ENCODE measurements around the gene PPP1R18. TPM values are rescaled to one million over a fixed set of nuclear protein-coding genes. Genes with fewer than 3 reads are reported as not detected.

The PPP1R18 gene
- total RNA-seq, 1 donor from 2014 or later, result 156 TPM

DNA sequence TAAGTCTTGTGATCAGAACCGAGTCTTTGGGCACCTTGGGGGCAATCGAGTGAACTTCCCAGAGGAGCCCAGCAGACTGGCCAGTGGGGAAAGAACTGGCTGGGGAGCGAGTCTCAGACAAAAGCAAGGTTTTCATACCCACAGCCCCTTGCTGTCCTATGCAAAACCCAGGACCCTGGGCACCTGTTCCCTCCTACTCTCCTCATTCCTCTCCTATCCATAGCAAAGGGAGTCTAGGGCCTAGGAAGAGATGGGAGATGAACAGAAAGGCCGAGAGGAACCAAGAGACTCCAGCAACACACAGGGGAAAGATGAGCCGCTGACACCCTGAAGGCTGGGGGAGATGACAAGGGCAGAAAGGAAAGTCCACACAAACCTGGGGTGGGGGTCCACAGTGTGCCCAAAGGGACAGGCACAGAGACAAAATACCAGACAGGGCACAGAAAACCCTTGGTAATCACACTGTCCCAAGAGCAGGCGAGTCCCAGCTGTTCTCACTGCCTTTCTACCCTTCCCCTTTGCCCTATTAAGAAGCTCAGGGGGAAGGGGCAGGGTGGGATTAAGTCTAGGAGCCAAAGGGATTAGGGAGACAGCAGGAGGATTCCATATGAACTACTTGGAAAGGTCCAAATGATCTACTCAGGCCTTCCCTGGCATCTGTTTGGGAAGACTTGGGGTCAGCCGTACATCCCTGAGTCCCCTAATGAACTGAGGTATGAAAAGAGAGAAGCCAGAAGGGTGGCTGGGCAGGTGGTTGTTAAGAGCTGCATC is 6.5 kb downstream of the PPP1R18 start:
- FAIRE-seq (no peak), DNase-seq (ENCODE audit: low read depth) (no peak)
- Histone ChIP-seq H4K20me1 (ENCODE audit: insufficient read depth, low read length) (peaks cover 87% of the 10 kb centered on the region), H3K27me3 (ENCODE audit: insufficient read depth, low read length) (no peaks in the 10 kb centered on the region), H2AFZ (ENCODE audit: low read depth, low read length) (no peak overlapping the region), H3K36me3 (ENCODE audit: insufficient read depth, low read length) (peaks cover 37% of the 10 kb centered on the region), H3K9me3 (ENCODE audit: insufficient read depth, low read depth, low read length) (no peaks in the 10 kb centered on the region), H3K27ac (ENCODE audit: low read depth, low read length) (peak overlapping the region; percentile 8), H3K4me2 (ENCODE audit: low read length) (peak overlapping the region; percentile 100), H3K4me3 (ENCODE audit: insufficient read depth, low read depth, low read length) (peak overlapping the region; percentile 41), H3K9ac (ENCODE audit: low read length) (peak overlapping the region; percentile 98), H3K79me2 (ENCODE audit: insufficient read depth, low read length) (peaks cover 82% of the 10 kb centered on the region), H3K4me1 (ENCODE audit: insufficient read depth, low read length) (peaks cover 33% of the 10 kb centered on the region)
- Mint-ChIP-seq H3K27ac (ENCODE audit: unreplicated experiment) (peak overlapping the region; percentile 7), H3K4me1 (ENCODE audit: low read depth, unreplicated experiment) (peaks cover 23% of the 10 kb centered on the region), H3K4me3 (ENCODE audit: unreplicated experiment) (peak overlapping the region; percentile 98), H3K36me3 (ENCODE audit: low read depth, unreplicated experiment) (peaks cover 28% of the 10 kb centered on the region), H3K9me3 (ENCODE audit: unreplicated experiment) (no peaks in the 10 kb centered on the region), H3K27me3 (ENCODE audit: low read depth, unreplicated experiment) (no peaks in the 10 kb centered on the region)
- TF ChIP-seq EZH2 (IDR thresholded peaks at IDR 0.05; ENCODE audit: insufficient read depth, low read length), result no peak
- TF ChIP-seq, protein P1, sequence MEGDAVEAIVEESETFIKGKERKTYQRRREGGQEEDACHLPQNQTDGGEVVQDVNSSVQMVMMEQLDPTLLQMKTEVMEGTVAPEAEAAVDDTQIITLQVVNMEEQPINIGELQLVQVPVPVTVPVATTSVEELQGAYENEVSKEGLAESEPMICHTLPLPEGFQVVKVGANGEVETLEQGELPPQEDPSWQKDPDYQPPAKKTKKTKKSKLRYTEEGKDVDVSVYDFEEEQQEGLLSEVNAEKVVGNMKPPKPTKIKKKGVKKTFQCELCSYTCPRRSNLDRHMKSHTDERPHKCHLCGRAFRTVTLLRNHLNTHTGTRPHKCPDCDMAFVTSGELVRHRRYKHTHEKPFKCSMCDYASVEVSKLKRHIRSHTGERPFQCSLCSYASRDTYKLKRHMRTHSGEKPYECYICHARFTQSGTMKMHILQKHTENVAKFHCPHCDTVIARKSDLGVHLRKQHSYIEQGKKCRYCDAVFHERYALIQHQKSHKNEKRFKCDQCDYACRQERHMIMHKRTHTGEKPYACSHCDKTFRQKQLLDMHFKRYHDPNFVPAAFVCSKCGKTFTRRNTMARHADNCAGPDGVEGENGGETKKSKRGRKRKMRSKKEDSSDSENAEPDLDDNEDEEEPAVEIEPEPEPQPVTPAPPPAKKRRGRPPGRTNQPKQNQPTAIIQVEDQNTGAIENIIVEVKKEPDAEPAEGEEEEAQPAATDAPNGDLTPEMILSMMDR (IDR thresholded peaks at IDR 0.05; ENCODE audit: insufficient read depth, low read depth, low read length), result no peak

DNA sequence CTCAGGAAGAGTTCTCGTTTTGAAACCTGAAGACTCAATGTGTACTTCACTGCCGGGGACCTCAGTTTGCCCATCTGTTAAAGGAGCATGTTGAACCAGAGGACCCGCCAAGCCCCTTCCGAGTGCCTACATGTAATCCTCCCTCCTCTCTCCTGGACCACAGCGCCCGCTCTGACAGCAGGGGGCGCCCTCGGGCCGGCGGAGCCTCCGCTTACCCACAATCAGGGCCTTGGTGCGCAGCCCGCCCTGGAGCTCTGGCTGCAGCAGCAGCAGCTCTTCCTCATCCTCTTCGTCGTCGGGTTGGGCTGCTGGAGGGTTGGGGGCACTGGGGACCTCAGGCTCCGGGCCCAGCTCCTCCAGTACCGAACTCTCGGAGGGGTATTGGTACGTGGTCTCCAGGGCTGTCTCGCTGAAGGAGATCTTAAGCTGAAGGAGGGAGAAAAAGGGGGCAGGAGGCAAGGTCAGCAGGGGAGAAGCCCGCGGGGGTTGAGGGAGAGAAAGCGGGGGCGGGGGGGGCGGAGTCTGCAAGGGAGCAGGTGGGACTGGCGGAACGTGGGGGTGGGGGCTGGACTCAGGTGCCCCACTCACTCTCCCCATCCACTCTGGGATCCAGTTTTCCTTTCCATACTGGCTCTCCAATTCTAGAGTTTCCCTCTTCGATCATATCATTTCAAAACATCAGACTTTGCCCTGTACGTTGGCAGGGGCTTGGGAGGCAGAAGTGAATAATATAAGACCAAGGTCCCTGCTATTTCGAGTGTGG is 7.3 kb downstream of the PPP1R18 start:
- no peak for TF ChIP-seq EZH2 (IDR thresholded peaks at IDR 0.05; ENCODE audit: insufficient read depth, low read length)
- TF ChIP-seq, protein P1 (IDR thresholded peaks at IDR 0.05; ENCODE audit: insufficient read depth, low read depth, low read length), result peak; percentile 70
- H3K9ac ChIP-seq (ENCODE audit: low read length), result peak overlapping the region; percentile 98
- peak overlapping the region; percentile 98 for H3K4me3 Mint-ChIP-seq (ENCODE audit: unreplicated experiment)
- H4K20me1 ChIP-seq (ENCODE audit: insufficient read depth, low read length), result peaks cover 81% of the 10 kb centered on the region
- no peaks in the 10 kb centered on the region for H3K27me3 Mint-ChIP-seq (ENCODE audit: low read depth, unreplicated experiment)
- peak overlapping the region; percentile 62 for H3K27ac Mint-ChIP-seq (ENCODE audit: unreplicated experiment)
- H3K4me2 ChIP-seq (ENCODE audit: low read length), result peak overlapping the region; percentile 100
- no peak overlapping the region for H3K27ac ChIP-seq (ENCODE audit: low read depth, low read length)
- no peak for FAIRE-seq
- H3K36me3 Mint-ChIP-seq (ENCODE audit: low read depth, unreplicated experiment), result peaks cover 25% of the 10 kb centered on the region
- H3K79me2 ChIP-seq (ENCODE audit: insufficient read depth, low read length), result peaks cover 74% of the 10 kb centered on the region
- H3K9me3 Mint-ChIP-seq (ENCODE audit: unreplicated experiment), result no peaks in the 10 kb centered on the region
- H3K4me3 ChIP-seq (ENCODE audit: insufficient read depth, low read depth, low read length), result peak overlapping the region; percentile 41
- no peak overlapping the region for H2AFZ ChIP-seq (ENCODE audit: low read depth, low read length)
- H3K27me3 ChIP-seq (ENCODE audit: insufficient read depth, low read length), result no peaks in the 10 kb centered on the region
- peak; percentile 47 for DNase-seq (ENCODE audit: low read depth)
- no peaks in the 10 kb centered on the region for H3K9me3 ChIP-seq (ENCODE audit: insufficient read depth, low read depth, low read length)
- H3K4me1 Mint-ChIP-seq (ENCODE audit: low read depth, unreplicated experiment), result peaks cover 22% of the 10 kb centered on the region
- peaks cover 37% of the 10 kb centered on the region for H3K36me3 ChIP-seq (ENCODE audit: insufficient read depth, low read length)
- H3K4me1 ChIP-seq (ENCODE audit: insufficient read depth, low read length), result peaks cover 31% of the 10 kb centered on the region

All from astrocyte (in vitro differentiated cells and primary cell).